ENCODE data around the gene NUDT22. TPM values are rescaled to one million over a fixed set of nuclear protein-coding genes. Genes with fewer than 3 reads are reported as not detected.

The NUDT22 gene
- polyA plus RNA-seq, 1 donor from 2014 or later, result 47.3 TPM

GRCh38 chr11:64278576-64279190 lies 52.6 kb downstream of the NUDT22 start:
- Histone ChIP-seq H3K79me2 (replicated peaks; ENCODE audit: insufficient read depth, low read length) (peaks cover 5% of the 10 kb centered on the region), H3K36me3 (ENCODE audit: insufficient read depth, low read length) (no peaks in the 10 kb centered on the region), H3K9me2 (ENCODE audit: insufficient read depth, low read length) (no peaks in the 10 kb centered on the region), H3K4me2 (ENCODE audit: low read length) (no peak overlapping the region), H3K27ac (ENCODE audit: low read length) (no peak overlapping the region), H4K20me1 (ENCODE audit: insufficient read depth) (no peaks in the 10 kb centered on the region), H3K27me3 (ENCODE audit: insufficient read depth, low read depth, low read length) (no peaks in the 10 kb centered on the region), H2AFZ (ENCODE audit: low read depth, low read length) (no peak overlapping the region), H3K4me3 (ENCODE audit: low read length) (no peak overlapping the region), H3F3A (ENCODE audit: insufficient read depth, low read length, poor library complexity, severe bottlenecking) (no peaks in the 10 kb centered on the region), H3K9me3 (ENCODE audit: low read length) (no peaks in the 10 kb centered on the region), H3K9ac (ENCODE audit: low read length) (no peak overlapping the region)
- TF ChIP-seq, protein P1, sequence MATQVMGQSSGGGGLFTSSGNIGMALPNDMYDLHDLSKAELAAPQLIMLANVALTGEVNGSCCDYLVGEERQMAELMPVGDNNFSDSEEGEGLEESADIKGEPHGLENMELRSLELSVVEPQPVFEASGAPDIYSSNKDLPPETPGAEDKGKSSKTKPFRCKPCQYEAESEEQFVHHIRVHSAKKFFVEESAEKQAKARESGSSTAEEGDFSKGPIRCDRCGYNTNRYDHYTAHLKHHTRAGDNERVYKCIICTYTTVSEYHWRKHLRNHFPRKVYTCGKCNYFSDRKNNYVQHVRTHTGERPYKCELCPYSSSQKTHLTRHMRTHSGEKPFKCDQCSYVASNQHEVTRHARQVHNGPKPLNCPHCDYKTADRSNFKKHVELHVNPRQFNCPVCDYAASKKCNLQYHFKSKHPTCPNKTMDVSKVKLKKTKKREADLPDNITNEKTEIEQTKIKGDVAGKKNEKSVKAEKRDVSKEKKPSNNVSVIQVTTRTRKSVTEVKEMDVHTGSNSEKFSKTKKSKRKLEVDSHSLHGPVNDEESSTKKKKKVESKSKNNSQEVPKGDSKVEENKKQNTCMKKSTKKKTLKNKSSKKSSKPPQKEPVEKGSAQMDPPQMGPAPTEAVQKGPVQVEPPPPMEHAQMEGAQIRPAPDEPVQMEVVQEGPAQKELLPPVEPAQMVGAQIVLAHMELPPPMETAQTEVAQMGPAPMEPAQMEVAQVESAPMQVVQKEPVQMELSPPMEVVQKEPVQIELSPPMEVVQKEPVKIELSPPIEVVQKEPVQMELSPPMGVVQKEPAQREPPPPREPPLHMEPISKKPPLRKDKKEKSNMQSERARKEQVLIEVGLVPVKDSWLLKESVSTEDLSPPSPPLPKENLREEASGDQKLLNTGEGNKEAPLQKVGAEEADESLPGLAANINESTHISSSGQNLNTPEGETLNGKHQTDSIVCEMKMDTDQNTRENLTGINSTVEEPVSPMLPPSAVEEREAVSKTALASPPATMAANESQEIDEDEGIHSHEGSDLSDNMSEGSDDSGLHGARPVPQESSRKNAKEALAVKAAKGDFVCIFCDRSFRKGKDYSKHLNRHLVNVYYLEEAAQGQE (IDR thresholded peaks at IDR 0.05; ENCODE audit: borderline replicate concordance), result no peak
- TF ChIP-seq TAF1 (IDR thresholded peaks at IDR 0.05; ENCODE audit: low read depth), result no peak
- TF ChIP-seq RAD21 (conservative IDR thresholded peaks at IDR 0.05), result no peak
- TF ChIP-seq SMC3 (conservative IDR thresholded peaks at IDR 0.05; ENCODE audit: poor library complexity), result no peak

Other genes with a start within 250 kb of the NUDT22 start
- 103 and 131 TPM in 2 replicates for gene OTUB1, start 239.8 kb upstream of the NUDT22 start, polyA plus RNA-seq
- 2.6 and 3.5 TPM in 2 replicates for gene FLRT1, start 190.3 kb upstream of the NUDT22 start, polyA plus RNA-seq
- 19.9 and 30.8 TPM in 2 replicates for gene MACROD1, start 60.2 kb upstream of the NUDT22 start, polyA plus RNA-seq
- gene STIP1, start 40.1 kb upstream of the NUDT22 start, polyA plus RNA-seq, result 161 and 174 TPM in 2 replicates
- 0.89 TPM in 1 of 2 replicates, not detected in the other for gene FERMT3, start 19.6 kb upstream of the NUDT22 start, polyA plus RNA-seq
- gene TRPT1, start 88 bp upstream of the NUDT22 start, polyA plus RNA-seq, result 67.2 and 75.8 TPM in 2 replicates
- 20.3 and 23.9 TPM in 2 replicates for gene DNAJC4, start 4.3 kb downstream of the NUDT22 start, polyA plus RNA-seq
- gene VEGFB, start 8.3 kb downstream of the NUDT22 start, polyA plus RNA-seq, result 4.8 and 6.1 TPM in 2 replicates
- gene FKBP2, start 14.8 kb downstream of the NUDT22 start, polyA plus RNA-seq, result 36.9 and 47.4 TPM in 2 replicates
- gene PPP1R14B, start 20.7 kb downstream of the NUDT22 start, polyA plus RNA-seq, result 400 and 475 TPM in 2 replicates
- 2.1 and 3.4 TPM in 2 replicates for gene PLCB3, start 25.3 kb downstream of the NUDT22 start, polyA plus RNA-seq
- gene BAD, start 58.4 kb downstream of the NUDT22 start, polyA plus RNA-seq, result 219 and 228 TPM in 2 replicates
- gene GPR137, start 59.6 kb downstream of the NUDT22 start, polyA plus RNA-seq, result 34.1 and 40.1 TPM in 2 replicates
- 0.60 and 1.0 TPM in 2 replicates for gene KCNK4, start 65.0 kb downstream of the NUDT22 start, polyA plus RNA-seq
- gene CATSPERZ, start 74.1 kb downstream of the NUDT22 start, polyA plus RNA-seq, result 3.4 TPM in 1 of 2 replicates, not detected in the other
- gene ESRRA, start 79.2 kb downstream of the NUDT22 start, polyA plus RNA-seq, result 29.0 and 30.0 TPM in 2 replicates
- gene TRMT112, start 91.3 kb downstream of the NUDT22 start, polyA plus RNA-seq, result 278 and 335 TPM in 2 replicates
- gene PRDX5, start 91.8 kb downstream of the NUDT22 start, polyA plus RNA-seq, result 452 and 489 TPM in 2 replicates
- gene CCDC88B, start 113.9 kb downstream of the NUDT22 start, polyA plus RNA-seq, result 1.3 and 5.4 TPM in 2 replicates
- gene RPS6KA4, start 132.9 kb downstream of the NUDT22 start, polyA plus RNA-seq, result 16.7 and 24.6 TPM in 2 replicates

Measured in neural cell (in vitro differentiated cells).